RWPE1 (cell line): ENCODE data around the gene PRG2.

Experiments
- CTCF ChIA-PET: fragments of 350-600 bp; sonication (Branson Sonifier 250); formaldehyde crosslinking; extraction: SDS; loops from one replicate; lab custom pipeline; 2021; lab: Yijun Ruan, JAX
- POLR2A ChIA-PET: fragments of 400-600 bp; formaldehyde crosslinking; extraction: SDS; loops from one replicate; lab custom pipeline; 2020; ENCODE audit warnings: antibody characterized with exemption; ENCODE audit not compliant: low non-redundant PET; lab: Yijun Ruan, JAX
- DNase-seq: peaks from one replicate; pipeline ENCODE4 v3.0.0; 2012; ENCODE audit warnings: low spot score
- H3K27ac ChIP-seq: fragments of 450-650 bp; 2 replicates; pipeline ENCODE4 v1.5.1; 2017
- TF ChIP-seq, protein P1 (sequence below): fragments of 450-650 bp; conservative IDR thresholded peaks from 2 replicates; pipeline ENCODE4 v1.5.1; 2017; ENCODE audit warnings: low read depth, mild to moderate bottlenecking

PRG2 gene

DNA sequence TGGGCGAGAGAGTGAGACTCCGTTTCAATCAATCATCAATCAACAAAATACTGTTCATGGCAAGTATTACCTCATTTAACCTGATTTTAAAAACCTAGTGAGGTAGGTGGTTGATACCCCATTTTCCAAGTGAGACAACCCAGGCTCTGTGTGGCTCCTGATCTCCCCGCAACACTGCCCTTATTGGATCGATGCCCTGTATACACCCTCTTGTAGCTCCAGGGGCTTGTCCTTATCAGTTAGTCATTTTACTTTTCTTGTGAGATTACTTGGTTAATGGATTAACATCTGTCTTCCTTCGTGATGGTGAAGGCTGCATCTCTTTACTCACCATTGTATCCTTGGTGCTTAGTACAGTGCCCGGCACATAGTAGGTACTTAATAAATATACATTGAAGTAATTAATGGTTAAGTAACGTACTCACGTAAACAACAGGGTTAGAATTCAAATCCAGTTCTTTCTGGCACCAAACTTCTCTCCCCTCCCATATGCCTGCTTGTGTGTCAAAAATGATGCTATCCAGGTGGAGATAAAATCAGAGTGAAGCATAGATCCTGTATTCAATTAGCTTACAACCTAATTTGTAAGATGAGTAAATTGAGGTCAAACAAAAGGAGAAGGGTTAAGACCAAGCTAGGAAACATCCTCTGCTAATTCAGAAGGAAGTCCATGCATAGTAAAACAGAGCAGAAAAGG, 1.8 kb upstream of the PRG2 start:
- DNase-seq = no peak
- no peak overlapping the region for H3K27ac ChIP-seq
- TF ChIP-seq, protein P1, sequence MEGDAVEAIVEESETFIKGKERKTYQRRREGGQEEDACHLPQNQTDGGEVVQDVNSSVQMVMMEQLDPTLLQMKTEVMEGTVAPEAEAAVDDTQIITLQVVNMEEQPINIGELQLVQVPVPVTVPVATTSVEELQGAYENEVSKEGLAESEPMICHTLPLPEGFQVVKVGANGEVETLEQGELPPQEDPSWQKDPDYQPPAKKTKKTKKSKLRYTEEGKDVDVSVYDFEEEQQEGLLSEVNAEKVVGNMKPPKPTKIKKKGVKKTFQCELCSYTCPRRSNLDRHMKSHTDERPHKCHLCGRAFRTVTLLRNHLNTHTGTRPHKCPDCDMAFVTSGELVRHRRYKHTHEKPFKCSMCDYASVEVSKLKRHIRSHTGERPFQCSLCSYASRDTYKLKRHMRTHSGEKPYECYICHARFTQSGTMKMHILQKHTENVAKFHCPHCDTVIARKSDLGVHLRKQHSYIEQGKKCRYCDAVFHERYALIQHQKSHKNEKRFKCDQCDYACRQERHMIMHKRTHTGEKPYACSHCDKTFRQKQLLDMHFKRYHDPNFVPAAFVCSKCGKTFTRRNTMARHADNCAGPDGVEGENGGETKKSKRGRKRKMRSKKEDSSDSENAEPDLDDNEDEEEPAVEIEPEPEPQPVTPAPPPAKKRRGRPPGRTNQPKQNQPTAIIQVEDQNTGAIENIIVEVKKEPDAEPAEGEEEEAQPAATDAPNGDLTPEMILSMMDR = no peak
- CTCF ChIA-PET = no interaction called here
- POLR2A ChIA-PET = no interaction called here

DNA sequence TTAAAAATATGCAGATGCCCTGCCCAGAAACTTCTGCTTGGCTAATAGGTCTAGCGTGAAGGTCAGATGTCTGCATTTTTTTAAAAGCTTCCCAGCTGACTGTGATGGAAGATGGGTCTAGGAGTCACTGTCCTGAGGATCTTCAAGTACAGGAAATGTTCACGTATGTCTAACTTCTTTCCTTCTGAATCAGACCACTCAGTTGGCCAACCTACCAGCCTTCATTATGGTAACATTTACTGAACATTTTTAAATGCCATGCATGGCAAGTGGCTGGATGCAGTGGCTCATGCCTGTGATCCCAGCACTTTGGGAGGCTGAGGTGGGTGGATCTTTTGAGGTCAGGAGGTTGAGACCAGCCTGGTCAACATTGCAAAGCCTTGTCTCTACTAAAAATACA, 1.1 kb upstream of the PRG2 start:
- no peak overlapping the region for H3K27ac ChIP-seq
- POLR2A ChIA-PET = no interaction called here
- CTCF ChIA-PET = no interaction called here
- TF ChIP-seq, protein P1 = no peak
- DNase-seq = no peak

GRCh38 chr11:57391111-57391510, 661 bp upstream of the PRG2 start:
- POLR2A ChIA-PET = no interaction called here
- CTCF ChIA-PET = interaction anchor here (0.8 kb wide), 1 partner anchor 53 kb away, joined by 4 read pairs; the partner anchor contains the start of gene P2RX3
- H3K27ac ChIP-seq = no peak overlapping the region
- DNase-seq = no peak
- TF ChIP-seq, protein P1 = no peak

DNA sequence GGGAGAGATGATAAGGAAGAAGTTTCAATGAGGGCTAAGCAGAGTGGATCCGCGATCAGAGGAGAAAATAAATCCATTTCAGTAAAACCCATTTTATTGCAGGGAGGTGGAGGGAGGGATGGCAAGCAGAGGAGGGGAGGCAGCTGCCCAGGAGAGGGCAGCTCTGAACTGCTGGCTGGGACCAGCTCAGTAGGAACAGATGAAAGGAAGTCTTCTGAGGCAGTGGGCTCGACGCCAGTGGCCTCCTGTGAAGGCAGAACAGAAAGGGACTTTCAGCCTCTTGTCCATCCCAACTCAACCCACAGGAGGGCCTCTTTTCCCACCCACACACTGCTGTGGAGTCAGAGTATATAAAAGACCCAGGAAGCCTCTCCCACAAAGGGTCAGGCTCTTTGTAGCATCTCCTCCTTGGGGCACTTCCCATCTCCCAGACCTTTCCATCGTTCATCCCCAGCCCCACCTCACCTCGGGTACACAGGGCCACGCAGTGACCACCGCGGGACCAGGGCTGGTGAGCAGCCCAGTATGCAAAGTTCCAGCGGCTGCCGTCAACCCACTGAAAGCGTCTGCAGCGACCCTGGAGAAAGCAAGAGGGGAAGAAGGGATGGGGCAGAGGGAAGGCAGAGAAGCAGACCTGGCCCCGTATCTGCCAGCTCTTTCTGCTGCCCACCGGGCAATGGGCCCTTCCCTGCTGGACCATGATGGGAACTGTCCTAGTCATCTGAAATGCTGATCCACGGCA, 3.0 kb downstream of the PRG2 start:
- no peak overlapping the region for H3K27ac ChIP-seq
- CTCF ChIA-PET = no interaction called here
- POLR2A ChIA-PET = no interaction called here
- DNase-seq = no peak
- TF ChIP-seq, protein P1 = no peak

DNA sequence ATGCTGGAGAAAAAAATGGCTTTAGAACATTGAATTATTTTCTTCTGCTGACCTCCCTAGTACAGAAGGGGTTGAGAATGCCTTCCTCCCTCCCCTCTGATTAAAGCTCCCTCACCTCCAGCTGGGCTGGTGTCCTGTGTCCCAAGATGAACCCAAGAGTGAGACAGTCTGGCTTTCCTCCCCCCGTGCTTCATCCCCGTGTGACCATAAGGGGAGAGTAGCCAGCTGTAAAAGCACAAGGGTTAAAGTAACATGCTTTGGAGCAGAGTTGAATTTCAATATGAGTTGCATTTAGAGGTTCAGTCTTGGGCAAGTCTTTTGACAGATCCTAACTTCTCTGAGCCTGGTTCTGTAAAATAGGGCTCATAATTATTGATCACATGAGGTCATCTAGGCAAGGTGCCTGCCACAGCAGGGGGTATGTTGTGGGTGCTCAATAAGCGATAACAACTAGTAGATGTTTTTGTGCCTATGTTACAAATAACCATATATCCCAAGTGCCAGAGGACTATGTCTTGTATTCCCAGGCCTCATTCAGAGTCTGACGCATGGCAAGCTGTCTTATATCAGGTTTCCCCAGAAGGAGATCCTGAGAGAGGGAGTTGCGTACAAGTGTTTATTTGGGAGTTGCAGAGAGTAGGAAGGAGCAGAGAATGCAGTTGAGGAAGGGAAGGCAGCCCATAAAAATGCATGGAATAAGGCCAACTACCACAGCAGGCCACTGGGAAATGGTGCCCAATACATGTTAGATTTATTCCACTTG, 4.1 kb downstream of the PRG2 start:
- ChIA-PET POLR2A (no interaction called here), CTCF (no interaction called here)
- DNase-seq = no peak
- TF ChIP-seq, protein P1 = no peak
- H3K27ac ChIP-seq = no peak overlapping the region

DNA sequence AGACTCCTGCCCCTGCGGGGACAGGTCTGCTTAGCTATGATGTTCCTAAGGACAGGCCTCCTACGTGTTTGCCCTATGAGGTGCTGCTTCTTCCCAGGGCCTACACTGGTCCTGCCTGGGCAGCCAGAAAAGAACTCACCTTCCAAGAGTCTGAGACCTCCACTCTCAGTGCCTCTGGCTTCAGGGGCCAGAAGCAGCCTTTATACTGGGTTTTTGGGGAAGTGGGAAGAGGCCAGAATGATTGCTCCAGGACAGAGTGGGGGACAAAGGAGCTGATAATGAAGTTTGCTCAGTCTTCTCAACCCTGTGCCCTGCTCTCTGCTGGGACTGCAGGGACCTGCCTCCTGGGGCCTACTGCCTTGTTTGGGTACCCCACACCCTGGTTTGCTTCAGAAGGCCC, 9.5 kb downstream of the PRG2 start, which contains the start of gene PRG3:
PRG3 (minus strand) TSS at position 176 of the 400 bp plus-strand sequence. CDS start 442 bp downstream, outside the sequence.
- POLR2A ChIA-PET = no interaction called here
- CTCF ChIA-PET = interaction anchor here (0.6 kb wide), 1 partner anchor 68 kb away, joined by 7 read pairs; no protein-coding TSS in a partner anchor
- no peak for DNase-seq
- no peak within 1 kb of the TSS for H3K27ac ChIP-seq
- TF ChIP-seq, protein P1 = no peak
